ENCODE results near the gene ANKMY1. TPM values are rescaled to one million over a fixed set of nuclear protein-coding genes. Genes with fewer than 3 reads are reported as not detected.

ANKMY1 gene
- total and polyA plus RNA-seq, 2 of the 13 experiments (the other 11 are each of a cell fraction or from before 2014, with no cell fraction given), result 11.7 to 18.8 TPM

GRCh38 chr2:240565333-240566202 is 7.8 kb upstream of the ANKMY1 start (continued):
- TF ChIP-seq BCLAF1 (IDR thresholded peaks at IDR 0.05) (no peak), SALL2 (CRISPR knock-in tag; IDR thresholded peaks at IDR 0.05) (0 out of 2 replicates have a peak, but pooled peaks have one; percentile 13), PTBP1 (IDR thresholded peaks at IDR 0.05; ENCODE audit: low read depth, low read length, poor library complexity, severe bottlenecking) (no peak), YEATS4 (CRISPR knock-in tag; IDR thresholded peaks at IDR 0.05; ENCODE audit: borderline replicate concordance) (no peak), ZNF891 (CRISPR knock-in tag; IDR thresholded peaks at IDR 0.05) (peak; percentile 74), BORCS8-MEF2B (CRISPR knock-in tag; IDR thresholded peaks at IDR 0.05) (no peak), ZFP36L1 (CRISPR knock-in tag; IDR thresholded peaks at IDR 0.05) (peak; percentile 69; the same call in 1 of the 2 replicates), ZNF550 (CRISPR knock-in tag; IDR thresholded peaks at IDR 0.05; ENCODE audit: borderline replicate concordance) (no peak), ZNF639 (CRISPR knock-in tag; conservative IDR thresholded peaks at IDR 0.05) (0 out of 2 replicates have a peak, but pooled peaks have one; percentile 32), GATAD2A (CRISPR knock-in tag; IDR thresholded peaks at IDR 0.05) (peak; percentile 73), GATA4 (IDR thresholded peaks at IDR 0.05; ENCODE audit: borderline replicate concordance, low read depth) (peak; percentile 10; the same call in 1 of the 2 replicates)
- TF ChIP-seq, protein P1, sequence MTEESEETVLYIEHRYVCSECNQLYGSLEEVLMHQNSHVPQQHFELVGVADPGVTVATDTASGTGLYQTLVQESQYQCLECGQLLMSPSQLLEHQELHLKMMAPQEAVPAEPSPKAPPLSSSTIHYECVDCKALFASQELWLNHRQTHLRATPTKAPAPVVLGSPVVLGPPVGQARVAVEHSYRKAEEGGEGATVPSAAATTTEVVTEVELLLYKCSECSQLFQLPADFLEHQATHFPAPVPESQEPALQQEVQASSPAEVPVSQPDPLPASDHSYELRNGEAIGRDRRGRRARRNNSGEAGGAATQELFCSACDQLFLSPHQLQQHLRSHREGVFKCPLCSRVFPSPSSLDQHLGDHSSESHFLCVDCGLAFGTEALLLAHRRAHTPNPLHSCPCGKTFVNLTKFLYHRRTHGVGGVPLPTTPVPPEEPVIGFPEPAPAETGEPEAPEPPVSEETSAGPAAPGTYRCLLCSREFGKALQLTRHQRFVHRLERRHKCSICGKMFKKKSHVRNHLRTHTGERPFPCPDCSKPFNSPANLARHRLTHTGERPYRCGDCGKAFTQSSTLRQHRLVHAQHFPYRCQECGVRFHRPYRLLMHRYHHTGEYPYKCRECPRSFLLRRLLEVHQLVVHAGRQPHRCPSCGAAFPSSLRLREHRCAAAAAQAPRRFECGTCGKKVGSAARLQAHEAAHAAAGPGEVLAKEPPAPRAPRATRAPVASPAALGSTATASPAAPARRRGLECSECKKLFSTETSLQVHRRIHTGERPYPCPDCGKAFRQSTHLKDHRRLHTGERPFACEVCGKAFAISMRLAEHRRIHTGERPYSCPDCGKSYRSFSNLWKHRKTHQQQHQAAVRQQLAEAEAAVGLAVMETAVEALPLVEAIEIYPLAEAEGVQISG (CRISPR knock-in tag; IDR thresholded peaks at IDR 0.05), result peak; percentile 69
- TF ChIP-seq, protein P2, sequence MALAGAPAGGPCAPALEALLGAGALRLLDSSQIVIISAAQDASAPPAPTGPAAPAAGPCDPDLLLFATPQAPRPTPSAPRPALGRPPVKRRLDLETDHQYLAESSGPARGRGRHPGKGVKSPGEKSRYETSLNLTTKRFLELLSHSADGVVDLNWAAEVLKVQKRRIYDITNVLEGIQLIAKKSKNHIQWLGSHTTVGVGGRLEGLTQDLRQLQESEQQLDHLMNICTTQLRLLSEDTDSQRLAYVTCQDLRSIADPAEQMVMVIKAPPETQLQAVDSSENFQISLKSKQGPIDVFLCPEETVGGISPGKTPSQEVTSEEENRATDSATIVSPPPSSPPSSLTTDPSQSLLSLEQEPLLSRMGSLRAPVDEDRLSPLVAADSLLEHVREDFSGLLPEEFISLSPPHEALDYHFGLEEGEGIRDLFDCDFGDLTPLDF (CRISPR knock-in tag; IDR thresholded peaks at IDR 0.05), result no peak
- TF ChIP-seq, protein P3, sequence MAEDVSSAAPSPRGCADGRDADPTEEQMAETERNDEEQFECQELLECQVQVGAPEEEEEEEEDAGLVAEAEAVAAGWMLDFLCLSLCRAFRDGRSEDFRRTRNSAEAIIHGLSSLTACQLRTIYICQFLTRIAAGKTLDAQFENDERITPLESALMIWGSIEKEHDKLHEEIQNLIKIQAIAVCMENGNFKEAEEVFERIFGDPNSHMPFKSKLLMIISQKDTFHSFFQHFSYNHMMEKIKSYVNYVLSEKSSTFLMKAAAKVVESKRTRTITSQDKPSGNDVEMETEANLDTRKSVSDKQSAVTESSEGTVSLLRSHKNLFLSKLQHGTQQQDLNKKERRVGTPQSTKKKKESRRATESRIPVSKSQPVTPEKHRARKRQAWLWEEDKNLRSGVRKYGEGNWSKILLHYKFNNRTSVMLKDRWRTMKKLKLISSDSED (CRISPR knock-in tag; IDR thresholded peaks at IDR 0.05), result no peak
- TF ChIP-seq, protein P4, sequence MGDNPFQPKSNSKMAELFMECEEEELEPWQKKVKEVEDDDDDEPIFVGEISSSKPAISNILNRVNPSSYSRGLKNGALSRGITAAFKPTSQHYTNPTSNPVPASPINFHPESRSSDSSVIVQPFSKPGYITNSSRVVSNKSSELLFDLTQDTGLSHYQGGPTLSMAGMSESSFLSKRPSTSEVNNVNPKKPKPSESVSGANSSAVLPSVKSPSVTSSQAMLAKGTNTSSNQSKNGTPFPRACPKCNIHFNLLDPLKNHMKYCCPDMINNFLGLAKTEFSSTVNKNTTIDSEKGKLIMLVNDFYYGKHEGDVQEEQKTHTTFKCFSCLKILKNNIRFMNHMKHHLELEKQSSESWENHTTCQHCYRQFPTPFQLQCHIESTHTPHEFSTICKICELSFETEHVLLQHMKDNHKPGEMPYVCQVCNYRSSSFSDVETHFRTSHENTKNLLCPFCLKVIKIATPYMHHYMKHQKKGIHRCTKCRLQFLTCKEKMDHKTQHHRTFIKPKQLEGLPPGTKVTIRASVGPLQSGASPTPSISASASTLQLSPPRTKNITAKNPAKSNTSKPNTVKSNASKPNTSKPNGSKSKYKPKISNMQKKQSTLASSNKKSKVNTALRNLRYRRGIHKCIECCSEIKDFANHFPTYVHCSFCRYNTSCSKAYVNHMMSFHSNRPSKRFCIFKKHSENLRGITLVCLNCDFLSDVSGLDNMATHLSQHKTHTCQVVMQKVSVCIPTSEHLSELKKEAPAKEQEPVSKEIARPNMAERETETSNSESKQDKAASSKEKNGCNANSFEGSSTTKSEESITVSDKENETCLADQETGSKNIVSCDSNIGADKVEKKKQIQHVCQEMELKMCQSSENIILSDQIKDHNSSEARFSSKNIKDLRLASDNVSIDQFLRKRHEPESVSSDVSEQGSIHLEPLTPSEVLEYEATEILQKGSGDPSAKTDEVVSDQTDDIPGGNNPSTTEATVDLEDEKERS (CRISPR knock-in tag; IDR thresholded peaks at IDR 0.05), result peak; percentile 20

All from HepG2 (cell line).